Measurements from ENCODE around the gene SGCD. TPM values are rescaled to one million over a fixed set of nuclear protein-coding genes. Genes with fewer than 3 reads are reported as not detected.

SGCD gene
- polyA plus RNA-seq, 1 experiment = 25.2 TPM

- Histone ChIP-seq H3K9me3 (ENCODE audit: control insufficient read depth, insufficient read depth, low read length) (no peaks in the 10 kb centered on the region; the same call in 1 of the 2 replicates), H3K27me3 (ENCODE audit: control insufficient read depth, insufficient read depth, low read length) (no peaks in the 10 kb centered on the region), H3K27ac (ENCODE audit: low read depth, low read length) (no peak overlapping the region), H3K4me3 (ENCODE audit: low read depth, low read length) (no peak overlapping the region)
- no peak for DNase-seq (ENCODE audit: low read depth, low spot score)
- ChIA-PET CTCF (interaction anchor here (1.5 kb wide), 1 partner anchor 408 kb away, joined by 5 read pairs; no protein-coding TSS in a partner anchor), POLR2A (no interaction called here)
- TF ChIP-seq CTCF (IDR thresholded peaks at IDR 0.05; ENCODE audit: low read depth, low read length) = no peak
Observed at GRCh38 chr5:156351423-156351822, 24.5 kb downstream of the SGCD start.

- no peak for DNase-seq (ENCODE audit: low read depth, low spot score)
- Histone ChIP-seq H3K27ac (ENCODE audit: low read depth, low read length) (no peak overlapping the region), H3K27me3 (ENCODE audit: control insufficient read depth, insufficient read depth, low read length) (no peaks in the 10 kb centered on the region), H3K9me3 (ENCODE audit: control insufficient read depth, insufficient read depth, low read length) (no peaks in the 10 kb centered on the region; the same call in 1 of the 2 replicates), H3K4me3 (ENCODE audit: low read depth, low read length) (no peak overlapping the region)
- ChIA-PET CTCF (no interaction called here), POLR2A (no interaction called here)
- TF ChIP-seq CTCF (IDR thresholded peaks at IDR 0.05; ENCODE audit: low read depth, low read length) = no peak
Observed at GRCh38 chr5:156354571-156354970, 27.6 kb downstream of the SGCD start.

- Histone ChIP-seq H3K27me3 (ENCODE audit: control insufficient read depth, insufficient read depth, low read length) (no peaks in the 10 kb centered on the region), H3K27ac (ENCODE audit: low read depth, low read length) (no peak overlapping the region), H3K4me3 (ENCODE audit: low read depth, low read length) (no peak overlapping the region), H3K9me3 (ENCODE audit: control insufficient read depth, insufficient read depth, low read length) (no peaks in the 10 kb centered on the region; the same call in 1 of the 2 replicates)
- peak; percentile 39 for DNase-seq (ENCODE audit: low read depth, low spot score)
- ChIA-PET CTCF (no interaction called here), POLR2A (no interaction called here)
- no peak for TF ChIP-seq CTCF (IDR thresholded peaks at IDR 0.05; ENCODE audit: low read depth, low read length)
Observed at GRCh38 chr5:156356238-156356637, 29.3 kb downstream of the SGCD start.

- Histone ChIP-seq H3K27me3 (ENCODE audit: control insufficient read depth, insufficient read depth, low read length) (no peaks in the 10 kb centered on the region), H3K9me3 (ENCODE audit: control insufficient read depth, insufficient read depth, low read length) (no peaks in the 10 kb centered on the region; the same call in 1 of the 2 replicates), H3K4me3 (ENCODE audit: low read depth, low read length) (no peak overlapping the region), H3K27ac (ENCODE audit: low read depth, low read length) (no peak overlapping the region)
- DNase-seq (ENCODE audit: low read depth, low spot score) = peak; percentile 62
- POLR2A ChIA-PET = interaction anchor here (1.6 kb wide), 1 partner anchor 8 kb away, joined by 6 read pairs; no protein-coding TSS in a partner anchor
- no peak for TF ChIP-seq CTCF (IDR thresholded peaks at IDR 0.05; ENCODE audit: low read depth, low read length)
- CTCF ChIA-PET = no interaction called here
Observed at GRCh38 chr5:156359476-156359875, 32.5 kb downstream of the SGCD start.

GRCh38 chr5:156361436-156362109 is 34.6 kb downstream of the SGCD start:
- no peak for TF ChIP-seq CTCF (IDR thresholded peaks at IDR 0.05; ENCODE audit: low read depth, low read length)
- H3K9me3 ChIP-seq (ENCODE audit: control insufficient read depth, insufficient read depth, low read length) = no peaks in the 10 kb centered on the region
- no peaks in the 10 kb centered on the region for H3K27me3 ChIP-seq (ENCODE audit: control insufficient read depth, insufficient read depth, low read length)
- no peak overlapping the region for H3K27ac ChIP-seq (ENCODE audit: low read depth, low read length)
- DNase-seq (ENCODE audit: low read depth, low spot score) = no peak
- ChIA-PET CTCF (no interaction called here), POLR2A (no interaction called here)
- H3K4me3 ChIP-seq (ENCODE audit: low read depth, low read length) = no peak overlapping the region
